Activated CD4-positive, alpha-beta T cell treated with anti-CD3 and anti-CD28 coated beads for 24 hours (primary cell): ENCODE data around the gene ASCL5.

Experiments used
- DNase-seq, 2 donors: peaks; one replicate each; pipeline ENCODE4 v3.0.0-alpha.2; 2020; ENCODE audit warnings: low read depth in 2 of 2

ASCL5 gene

GRCh38 chr1:201110616-201111015 is 16.4 kb downstream of the ASCL5 start:
- no peak for DNase-seq

- no peak for DNase-seq
Observed at GRCh38 chr1:201110138-201110537, 16.8 kb downstream of the ASCL5 start.

GRCh38 chr1:201109651-201110050 is 17.3 kb downstream of the ASCL5 start:
- no peak for DNase-seq

GRCh38 chr1:201108614-201109013 is 18.4 kb downstream of the ASCL5 start:
- no peak for DNase-seq

GRCh38 chr1:201105688-201106087 is 21.3 kb downstream of the ASCL5 start:
- no peak for DNase-seq

- no peak for DNase-seq
Observed at GRCh38 chr1:201104141-201104540, 22.8 kb downstream of the ASCL5 start.

- no peak for DNase-seq
Observed at GRCh38 chr1:201103666-201104065, 23.3 kb downstream of the ASCL5 start.

GRCh38 chr1:201100169-201100930 is 26.6 kb downstream of the ASCL5 start:
- DNase-seq, result no peak

- no peak for DNase-seq
Observed at GRCh38 chr1:201098992-201099677, 27.8 kb downstream of the ASCL5 start.

- no peak for DNase-seq
Observed at GRCh38 chr1:201096977-201097856, 29.8 kb downstream of the ASCL5 start.

- no peak for DNase-seq
Observed at GRCh38 chr1:201096041-201096461, 30.9 kb downstream of the ASCL5 start.

GRCh38 chr1:201095581-201095980 is 31.4 kb downstream of the ASCL5 start:
- no peak for DNase-seq

GRCh38 chr1:201094832-201095231 is 32.2 kb downstream of the ASCL5 start:
- DNase-seq, result no peak

- no peak for DNase-seq
Observed at GRCh38 chr1:201093962-201094361, 33.0 kb downstream of the ASCL5 start.

GRCh38 chr1:201093561-201093960 is 33.4 kb downstream of the ASCL5 start:
- DNase-seq, result no peak

GRCh38 chr1:201092738-201093137 is 34.2 kb downstream of the ASCL5 start:
- no peak for DNase-seq

- DNase-seq, result no peak
Observed at GRCh38 chr1:201091256-201091655, 35.7 kb downstream of the ASCL5 start.

GRCh38 chr1:201090541-201090940 is 36.4 kb downstream of the ASCL5 start:
- DNase-seq, result no peak

- no peak for DNase-seq
Observed at GRCh38 chr1:201089596-201089995, 37.4 kb downstream of the ASCL5 start.

GRCh38 chr1:201088901-201089525 is 38.0 kb downstream of the ASCL5 start:
- DNase-seq, result no peak

GRCh38 chr1:201088395-201088794 is 38.6 kb downstream of the ASCL5 start:
- no peak for DNase-seq
